OCI-LY1 (cell line): ENCODE measurements around the gene ATP6V1G2.

ENCODE experiments used
- CTCF ChIP-seq: fragments of 200-600 bp; sonication (generic), shearing (Covaris generic); IDR thresholded peaks from 2 replicates; pipeline ENCODE4 v1.5.1; 2017; ENCODE audit warnings: mild to moderate bottlenecking, antibody characterized with exemption, low read length, moderate library complexity, mixed read lengths
- EZH2 ChIP-seq: fragments of 200-600 bp; sonication (generic), shearing (Covaris generic); IDR thresholded peaks from 2 replicates; pipeline ENCODE4 v1.8.0; 2017; ENCODE audit warnings: borderline replicate concordance, mixed run types, mild to moderate bottlenecking, antibody characterized with exemption, low read length, moderate library complexity, mixed read lengths

DNA sequence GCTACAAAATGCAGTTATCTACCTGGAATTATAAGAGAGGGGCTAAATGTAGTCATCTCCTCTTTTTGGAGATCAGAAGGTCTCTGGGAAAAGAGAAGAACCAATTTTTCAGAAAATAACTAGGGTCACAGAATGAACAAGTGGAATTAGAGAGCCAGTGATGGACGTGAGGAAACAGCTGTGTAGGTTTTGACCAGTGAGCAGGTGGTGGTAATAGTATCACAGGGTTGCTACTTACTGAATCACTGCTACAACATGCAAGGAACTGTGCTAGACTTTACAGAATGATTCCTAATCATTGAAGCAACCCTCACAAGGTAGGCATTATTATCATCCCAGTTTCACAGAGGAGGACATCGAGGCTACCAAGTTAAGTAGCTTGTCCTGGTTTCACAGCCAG is 1.7 kb downstream of the ATP6V1G2 start:
- TF ChIP-seq CTCF: no peak
- TF ChIP-seq EZH2: no peak
